ENCODE measurements around the gene GDF10.

The GDF10 gene

DNA sequence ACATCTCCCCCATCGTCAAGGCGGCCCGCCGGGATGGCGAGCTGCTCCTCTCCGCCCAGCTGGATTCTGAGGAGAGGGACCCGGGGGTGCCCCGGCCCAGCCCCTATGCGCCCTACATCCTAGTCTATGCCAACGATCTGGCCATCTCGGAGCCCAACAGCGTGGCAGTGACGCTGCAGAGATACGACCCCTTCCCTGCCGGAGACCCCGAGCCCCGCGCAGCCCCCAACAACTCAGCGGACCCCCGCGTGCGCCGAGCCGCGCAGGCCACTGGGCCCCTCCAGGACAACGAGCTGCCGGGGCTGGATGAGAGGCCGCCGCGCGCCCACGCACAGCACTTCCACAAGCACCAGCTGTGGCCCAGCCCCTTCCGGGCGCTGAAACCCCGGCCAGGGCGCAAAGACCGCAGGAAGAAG lies 10.1 kb downstream of the GDF10 start:
- DNase-seq (ENCODE audit: extremely low read depth, low read depth) = no peak
- TF ChIP-seq, protein P1, sequence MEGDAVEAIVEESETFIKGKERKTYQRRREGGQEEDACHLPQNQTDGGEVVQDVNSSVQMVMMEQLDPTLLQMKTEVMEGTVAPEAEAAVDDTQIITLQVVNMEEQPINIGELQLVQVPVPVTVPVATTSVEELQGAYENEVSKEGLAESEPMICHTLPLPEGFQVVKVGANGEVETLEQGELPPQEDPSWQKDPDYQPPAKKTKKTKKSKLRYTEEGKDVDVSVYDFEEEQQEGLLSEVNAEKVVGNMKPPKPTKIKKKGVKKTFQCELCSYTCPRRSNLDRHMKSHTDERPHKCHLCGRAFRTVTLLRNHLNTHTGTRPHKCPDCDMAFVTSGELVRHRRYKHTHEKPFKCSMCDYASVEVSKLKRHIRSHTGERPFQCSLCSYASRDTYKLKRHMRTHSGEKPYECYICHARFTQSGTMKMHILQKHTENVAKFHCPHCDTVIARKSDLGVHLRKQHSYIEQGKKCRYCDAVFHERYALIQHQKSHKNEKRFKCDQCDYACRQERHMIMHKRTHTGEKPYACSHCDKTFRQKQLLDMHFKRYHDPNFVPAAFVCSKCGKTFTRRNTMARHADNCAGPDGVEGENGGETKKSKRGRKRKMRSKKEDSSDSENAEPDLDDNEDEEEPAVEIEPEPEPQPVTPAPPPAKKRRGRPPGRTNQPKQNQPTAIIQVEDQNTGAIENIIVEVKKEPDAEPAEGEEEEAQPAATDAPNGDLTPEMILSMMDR (IDR thresholded peaks at IDR 0.05; ENCODE audit: low read depth, low read length) = no peak

DNA sequence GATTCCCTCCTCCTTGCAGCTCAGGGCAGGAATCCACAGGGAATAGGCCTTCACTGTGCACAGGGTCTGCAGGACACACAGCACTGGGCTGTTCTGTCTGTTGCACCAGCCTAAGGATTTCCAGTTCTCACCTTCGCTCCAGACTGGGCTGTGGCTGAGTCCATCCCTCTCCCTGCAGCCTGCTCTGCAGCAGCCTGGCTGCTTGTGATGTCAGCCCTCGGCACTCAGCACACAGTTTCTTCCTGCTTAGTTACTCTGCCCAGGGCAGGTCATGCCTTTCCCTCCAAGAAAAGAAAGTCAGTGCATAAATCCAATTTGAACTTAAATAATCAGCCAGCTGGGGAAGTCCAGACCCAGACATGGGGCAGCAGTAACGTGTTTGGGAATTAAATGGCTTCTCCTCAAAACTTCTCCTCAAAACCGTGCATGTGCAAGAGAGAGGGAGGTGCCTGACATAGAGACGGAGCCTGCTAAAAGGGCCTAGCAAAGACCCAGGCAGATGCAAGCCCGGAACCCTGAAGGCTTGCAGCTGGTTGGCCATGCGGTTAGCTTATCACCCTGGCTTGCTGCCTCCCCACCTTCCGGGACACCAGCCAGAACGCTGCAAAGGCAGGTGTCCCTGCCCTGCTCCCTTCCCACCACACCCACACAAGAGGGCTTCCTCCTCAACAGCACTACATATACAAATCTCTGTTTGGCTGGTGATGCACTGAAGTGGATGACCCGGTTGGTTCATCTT lies 11.4 kb downstream of the GDF10 start:
- no peak for DNase-seq (ENCODE audit: extremely low read depth, low read depth)
- TF ChIP-seq, protein P1 (IDR thresholded peaks at IDR 0.05; ENCODE audit: low read depth, low read length) = no peak

DNA sequence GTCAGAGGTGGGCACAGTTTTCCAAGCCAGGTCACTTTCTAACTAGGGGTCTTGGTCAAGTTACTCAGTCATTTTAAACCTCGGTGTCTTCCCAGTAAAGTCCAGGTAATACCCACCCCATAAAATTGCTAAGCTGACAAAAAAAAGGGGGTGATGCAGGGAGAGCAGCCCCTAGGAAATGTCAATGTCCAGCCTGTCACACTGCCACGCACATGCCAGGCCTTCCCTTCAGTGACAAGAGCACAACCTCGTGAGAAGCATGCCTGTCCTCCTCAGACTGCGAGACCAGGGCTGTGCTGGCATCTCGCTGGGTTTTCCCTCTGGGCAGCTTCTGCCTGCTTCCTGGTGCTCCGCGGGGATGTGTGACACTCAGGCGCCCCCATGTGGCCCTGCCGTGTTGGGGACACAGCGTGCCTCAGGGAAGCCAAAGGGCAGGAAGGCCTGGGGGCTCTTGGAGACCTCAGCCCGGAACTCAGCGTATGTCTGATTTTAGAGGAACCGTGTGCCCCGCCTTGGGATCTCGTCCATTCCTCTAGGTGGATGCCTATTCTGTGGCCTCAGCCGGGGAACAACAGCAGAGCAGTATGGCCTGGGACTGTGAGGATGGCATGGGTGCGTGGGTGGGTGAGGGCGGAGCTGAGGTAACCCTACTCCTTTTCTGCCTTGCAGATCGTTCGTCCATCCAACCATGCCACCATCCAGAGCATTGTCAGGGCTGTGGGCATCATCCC lies 12.1 kb downstream of the GDF10 start:
- DNase-seq (ENCODE audit: extremely low read depth, low read depth) = peak; percentile 35
- TF ChIP-seq, protein P1 (IDR thresholded peaks at IDR 0.05; ENCODE audit: low read depth, low read length) = peak; percentile 99

DNA sequence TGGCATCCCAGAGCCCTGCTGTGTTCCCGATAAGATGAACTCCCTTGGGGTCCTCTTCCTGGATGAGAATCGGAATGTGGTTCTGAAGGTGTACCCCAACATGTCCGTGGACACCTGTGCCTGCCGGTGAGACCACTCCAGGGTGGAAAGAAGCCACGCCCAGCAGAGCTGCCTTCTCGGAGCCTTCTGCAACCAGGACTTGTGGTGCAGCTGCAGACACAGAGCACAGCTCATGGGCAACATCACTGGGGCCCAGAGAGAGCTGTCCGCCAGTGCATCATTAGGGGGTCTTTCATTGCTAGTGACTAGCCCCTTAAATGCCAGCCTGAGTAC lies 12.6 kb downstream of the GDF10 start:
- no peak for DNase-seq (ENCODE audit: extremely low read depth, low read depth)
- TF ChIP-seq, protein P1 (IDR thresholded peaks at IDR 0.05; ENCODE audit: low read depth, low read length) = no peak

DNA sequence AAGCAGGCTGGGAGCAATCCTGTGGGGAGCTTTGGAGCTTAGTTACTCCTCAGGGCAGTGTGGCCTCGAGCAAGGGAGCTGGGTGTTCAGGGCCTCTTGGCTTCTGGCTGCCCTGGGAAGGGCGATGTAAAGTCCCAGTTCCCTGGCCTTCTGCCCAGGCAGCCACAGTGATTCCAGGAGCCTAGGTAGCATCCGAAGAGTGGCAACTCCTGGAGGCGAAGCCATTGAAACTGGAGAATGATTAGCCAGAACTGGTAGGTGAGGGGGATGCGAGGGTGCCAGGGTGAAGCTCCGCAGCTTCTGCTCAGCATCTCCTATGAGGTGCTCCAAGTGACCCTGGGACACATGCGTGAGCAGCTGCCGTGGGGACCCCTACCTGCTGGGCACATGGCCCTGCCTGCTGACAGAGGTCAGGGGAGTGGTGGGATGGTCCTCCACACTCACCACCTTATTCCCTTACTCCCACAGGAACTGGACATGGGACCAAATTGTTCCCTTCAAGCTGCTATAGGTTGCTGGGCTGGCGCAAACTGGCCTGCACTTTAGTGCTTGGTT lies 14.5 kb downstream of the GDF10 start:
- TF ChIP-seq, protein P1 (IDR thresholded peaks at IDR 0.05; ENCODE audit: low read depth, low read length) = no peak
- no peak for DNase-seq (ENCODE audit: extremely low read depth, low read depth)

DNA sequence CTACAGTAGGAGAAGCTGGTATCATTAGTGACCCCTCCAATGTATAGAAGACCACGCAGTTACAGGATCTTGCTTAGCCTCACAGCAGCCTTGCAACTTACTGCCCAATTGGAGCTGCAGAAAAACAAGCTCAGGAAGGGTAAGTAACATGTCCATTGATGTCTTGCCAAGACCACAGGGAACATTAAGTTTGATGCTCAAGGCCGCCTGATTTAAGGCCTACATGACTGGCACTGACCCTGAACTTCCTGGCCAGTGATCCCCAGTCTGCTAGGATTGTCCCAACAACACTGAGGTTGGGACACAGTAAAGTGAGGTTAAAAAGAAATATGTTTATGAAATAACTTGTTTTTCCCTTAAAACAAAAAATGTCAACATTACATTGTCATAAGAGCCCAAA lies 15.4 kb downstream of the GDF10 start:
- no peak for DNase-seq (ENCODE audit: extremely low read depth, low read depth)
- TF ChIP-seq, protein P1 (IDR thresholded peaks at IDR 0.05; ENCODE audit: low read depth, low read length) = no peak

DNA sequence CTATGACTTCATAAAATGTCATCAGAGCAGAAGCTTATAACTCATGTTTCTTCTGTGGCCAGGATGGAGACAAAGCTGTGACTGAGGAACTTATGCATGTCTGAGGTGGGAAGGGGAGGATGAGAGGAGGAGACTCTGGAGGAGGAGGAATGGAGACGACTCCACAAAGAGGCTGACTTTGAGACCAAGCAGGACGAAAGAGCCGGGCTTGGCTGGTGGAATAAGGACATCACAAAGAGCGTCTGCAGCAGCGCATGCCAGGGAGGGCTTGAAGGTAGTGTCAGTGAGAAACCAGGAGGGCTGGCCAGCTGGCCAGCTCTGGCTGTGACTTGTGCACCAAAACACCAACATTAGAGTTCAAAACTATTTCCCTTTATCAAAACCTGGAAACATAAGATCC lies 16.1 kb downstream of the GDF10 start:
- DNase-seq (ENCODE audit: extremely low read depth, low read depth) = no peak
- TF ChIP-seq, protein P1 (IDR thresholded peaks at IDR 0.05; ENCODE audit: low read depth, low read length) = no peak

Data from AG09319 (cell line).